Neuronal stem cell (in vitro differentiated cells): ENCODE measurements around the gene FSHR.

Experiments used
- DNase-seq: peaks from one replicate; pipeline ENCODE4 v3.0.0-alpha.2; 2013; ENCODE audit warnings: low spot score
- H2AFZ ChIP-seq: one replicate; pipeline ENCODE4 v1.6.1; 2013; ENCODE audit warnings: mild to moderate bottlenecking, low read length, inconsistent platforms
- H2AK5ac ChIP-seq: 2 replicates; pipeline ENCODE4 v1.6.1; 2013; ENCODE audit warnings: low read depth, mild to moderate bottlenecking, inconsistent platforms, low read length, moderate library complexity, mixed read lengths
- H2BK120ac ChIP-seq: 2 replicates; pipeline ENCODE4 v1.6.1; 2013; ENCODE audit warnings: low read depth, mild to moderate bottlenecking, inconsistent platforms, low read length, moderate library complexity, mixed read lengths
- H2BK12ac ChIP-seq: one replicate; pipeline ENCODE4 v1.6.1; 2013; ENCODE audit warnings: low read length, inconsistent platforms
- H2BK15ac ChIP-seq: 2 replicates; pipeline ENCODE4 v1.6.1; 2013; ENCODE audit warnings: mild to moderate bottlenecking, low read length, inconsistent platforms, mixed read lengths
- H2BK5ac ChIP-seq: one replicate; pipeline ENCODE4 v1.6.1; 2013; ENCODE audit warnings: inconsistent platforms, mild to moderate bottlenecking, low read length, moderate library complexity
- H3K14ac ChIP-seq: one replicate; pipeline ENCODE4 v1.6.1; 2013; ENCODE audit warnings: low read length, inconsistent platforms
- H3K18ac ChIP-seq: 2 replicates; pipeline ENCODE4 v1.6.1; 2013; ENCODE audit warnings: low read length, inconsistent platforms
- H3K23ac ChIP-seq: 2 replicates; pipeline ENCODE4 v1.6.1; 2013; ENCODE audit warnings: low read depth, mild to moderate bottlenecking, mixed read lengths, low read length, inconsistent platforms; ENCODE audit not compliant: poor library complexity
- H3K27ac ChIP-seq: replicated peaks from 3 replicates; pipeline ENCODE4 v1.5.1; 2013; ENCODE audit warnings: low read length, inconsistent platforms
- H3K27me3 ChIP-seq, 3 experiments: 2 replicates each; pipeline ENCODE4 v1.6.1; 2013; ENCODE audit warnings: low read length in 3 of 3, mild to moderate bottlenecking in 2 of 3, inconsistent platforms in 1 of 3, low read depth in 1 of 3, mixed read lengths in 1 of 3, moderate library complexity in 1 of 3; ENCODE audit not compliant: control insufficient read depth in 3 of 3, insufficient read depth in 3 of 3
- H3K36me3 ChIP-seq, 2 donors: replicated peaks in 1 of 2; 2 replicates each; pipeline ENCODE4 v1.6.1; 2013; ENCODE audit warnings: low read length in 2 of 2; ENCODE audit not compliant: control insufficient read depth in 2 of 2, insufficient read depth in 2 of 2
- H3K4ac ChIP-seq: 2 replicates; pipeline ENCODE4 v1.6.1; 2013; ENCODE audit warnings: inconsistent platforms, mild to moderate bottlenecking, low read length, moderate library complexity
- H3K4me1 ChIP-seq, 2 donors: 1 replicate in 1 of 2; 2 replicates in 1 of 2; pipeline ENCODE4 v1.6.1; 2013; ENCODE audit warnings: low read length in 2 of 2, low read depth in 1 of 2; ENCODE audit not compliant: control insufficient read depth in 2 of 2, insufficient read depth in 1 of 2
- H3K4me2 ChIP-seq: one replicate; pipeline ENCODE4 v1.6.1; 2013; ENCODE audit warnings: mild to moderate bottlenecking, low read length, inconsistent platforms; ENCODE audit not compliant: insufficient read depth, poor library complexity, severe bottlenecking
- H3K4me3 ChIP-seq, 2 donors: 2 replicates each; pipeline ENCODE4 v1.5.1; 2013; ENCODE audit warnings: low read length in 2 of 2, mild to moderate bottlenecking in 2 of 2, inconsistent platforms in 1 of 2, moderate library complexity in 1 of 2
- H3K79me1 ChIP-seq: one replicate; pipeline ENCODE4 v1.6.1; 2013; ENCODE audit warnings: low read depth, mild to moderate bottlenecking, inconsistent platforms, low read length, moderate library complexity
- H3K9ac ChIP-seq: one replicate; pipeline ENCODE4 v1.6.1; 2013; ENCODE audit warnings: mild to moderate bottlenecking, low read depth, low read length, inconsistent platforms; ENCODE audit not compliant: poor library complexity
- H3K9me3 ChIP-seq, 2 donors: replicated peaks in 1 of 2; 2 replicates each; pipeline versions ENCODE3 to v1.6.1; 2013; ENCODE audit warnings: low read length in 2 of 2, mild to moderate bottlenecking in 2 of 2, inconsistent platforms in 1 of 2, low read depth in 1 of 2, mixed read lengths in 1 of 2, moderate library complexity in 1 of 2; ENCODE audit not compliant: control insufficient read depth in 2 of 2, insufficient read depth in 1 of 2
- H4K8ac ChIP-seq: one replicate; pipeline ENCODE4 v1.6.1; 2013; ENCODE audit warnings: low read depth, mild to moderate bottlenecking, inconsistent platforms, low read length, moderate library complexity
- H4K91ac ChIP-seq: one replicate; pipeline ENCODE4 v1.6.1; 2013; ENCODE audit warnings: low read length, low read depth, mild to moderate bottlenecking, inconsistent platforms; ENCODE audit not compliant: poor library complexity
- WGBS, 2 donors: extraction: QIAGEN DNeasy Blood & Tissue Kit; methylation state at CpG; one replicate each; pipeline ENCODE4 v1.1.7; 2013; ENCODE audit warnings: missing lambda C conversion rate in 2 of 2, mixed read lengths in 1 of 2; ENCODE audit not compliant: insufficient read length in 2 of 2, insufficient replicate concordance in 1 of 2; ENCODE audit errors: extremely low coverage in 2 of 2; 5-methylcytosine and 5-hydroxymethylcytosine counted together

The FSHR gene

DNA sequence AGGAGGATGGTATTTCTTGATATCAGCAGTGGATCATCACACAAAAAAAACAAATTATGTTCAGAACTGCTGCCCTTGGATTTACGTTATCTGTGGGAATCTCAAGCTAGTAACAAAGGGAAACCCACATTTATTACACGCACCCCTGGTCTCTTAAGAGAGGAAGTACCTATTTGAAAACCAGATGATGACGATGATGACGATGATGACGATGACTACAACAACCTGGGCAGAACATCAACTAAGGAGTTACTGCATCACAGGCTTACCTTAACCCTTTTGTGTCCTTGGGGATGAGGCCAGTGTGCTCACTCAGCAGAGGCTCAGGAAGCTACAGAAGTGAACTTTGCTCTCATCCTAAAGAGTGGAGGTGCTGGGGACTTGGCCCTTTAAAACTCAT is 169.4 kb downstream of the FSHR start:
- DNase-seq: no peak
- H3K79me1 ChIP-seq: no peaks in the 10 kb centered on the region
- H3K4me3 ChIP-seq: no peak overlapping the region
- no peak overlapping the region for H2AFZ ChIP-seq
- peak overlapping the region; percentile 33 for H3K9ac ChIP-seq
- no peaks in the 10 kb centered on the region for H3K27me3 ChIP-seq
- H3K4ac ChIP-seq: no peak overlapping the region
- H2BK15ac ChIP-seq: no peak overlapping the region
- no peak overlapping the region for H2BK120ac ChIP-seq
- no peak overlapping the region for H2AK5ac ChIP-seq
- H3K27ac ChIP-seq: no peak overlapping the region
- no peak overlapping the region for H3K23ac ChIP-seq
- peaks cover 0 to 2% of the 10 kb centered on the region in 2 donors for H3K9me3 ChIP-seq
- H3K4me2 ChIP-seq: no peak overlapping the region
- no peak overlapping the region for H3K18ac ChIP-seq
- H4K91ac ChIP-seq: peak overlapping the region; percentile 35
- no peak overlapping the region for H2BK12ac ChIP-seq
- no peak overlapping the region for H2BK5ac ChIP-seq
- H4K8ac ChIP-seq: no peak overlapping the region
- H3K4me1 ChIP-seq: peaks cover 0 to 3% of the 10 kb centered on the region in 2 donors
- peak overlapping the region; percentile 47 for H3K14ac ChIP-seq
- H3K36me3 ChIP-seq: no peaks in the 10 kb centered on the region
- WGBS, 2 donors: no CpG with 5 or more reads among the region's 5 CpGs

DNA sequence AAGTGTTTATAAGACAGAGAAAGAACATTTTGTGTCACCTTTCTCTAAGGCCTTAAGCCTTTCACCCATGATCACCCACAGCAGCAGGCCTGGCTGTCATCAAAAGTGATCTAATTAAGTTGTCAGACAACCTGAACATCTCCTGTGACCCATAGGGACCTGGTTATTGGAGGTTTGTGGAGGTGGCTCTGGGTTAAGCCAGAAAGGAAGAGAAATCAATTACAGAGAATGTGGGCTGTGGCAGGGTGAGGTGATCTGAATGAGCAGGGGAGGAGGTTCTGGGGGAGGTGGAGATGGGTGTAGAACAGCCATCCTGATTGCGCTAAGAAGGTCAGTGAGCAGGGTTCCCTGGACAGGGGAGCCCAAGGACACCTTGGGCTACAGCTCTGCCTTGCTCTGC is 170.8 kb downstream of the FSHR start:
- no peaks in the 10 kb centered on the region for H3K27me3 ChIP-seq
- no peak overlapping the region for H3K4me2 ChIP-seq
- no peak overlapping the region for H3K4me3 ChIP-seq
- H2AK5ac ChIP-seq: no peak overlapping the region
- no peak overlapping the region for H2BK5ac ChIP-seq
- H3K27ac ChIP-seq: no peak overlapping the region
- H3K9ac ChIP-seq: no peak overlapping the region
- no peak overlapping the region for H4K91ac ChIP-seq
- H2BK120ac ChIP-seq: no peak overlapping the region
- no peak overlapping the region for H3K23ac ChIP-seq
- no peak overlapping the region for H4K8ac ChIP-seq
- peaks cover 0 to 3% of the 10 kb centered on the region in 2 donors for H3K4me1 ChIP-seq
- no peak overlapping the region for H3K4ac ChIP-seq
- H3K79me1 ChIP-seq: no peaks in the 10 kb centered on the region
- H2BK15ac ChIP-seq: no peak overlapping the region
- no peak overlapping the region for H2BK12ac ChIP-seq
- H3K9me3 ChIP-seq: peaks cover 0 to 2% of the 10 kb centered on the region in 2 donors
- no CpG with 5 or more reads among the region's 1 CpG for WGBS, 2 donors
- DNase-seq: no peak
- no peaks in the 10 kb centered on the region for H3K36me3 ChIP-seq
- no peak overlapping the region for H3K14ac ChIP-seq
- H2AFZ ChIP-seq: no peak overlapping the region
- no peak overlapping the region for H3K18ac ChIP-seq

DNA sequence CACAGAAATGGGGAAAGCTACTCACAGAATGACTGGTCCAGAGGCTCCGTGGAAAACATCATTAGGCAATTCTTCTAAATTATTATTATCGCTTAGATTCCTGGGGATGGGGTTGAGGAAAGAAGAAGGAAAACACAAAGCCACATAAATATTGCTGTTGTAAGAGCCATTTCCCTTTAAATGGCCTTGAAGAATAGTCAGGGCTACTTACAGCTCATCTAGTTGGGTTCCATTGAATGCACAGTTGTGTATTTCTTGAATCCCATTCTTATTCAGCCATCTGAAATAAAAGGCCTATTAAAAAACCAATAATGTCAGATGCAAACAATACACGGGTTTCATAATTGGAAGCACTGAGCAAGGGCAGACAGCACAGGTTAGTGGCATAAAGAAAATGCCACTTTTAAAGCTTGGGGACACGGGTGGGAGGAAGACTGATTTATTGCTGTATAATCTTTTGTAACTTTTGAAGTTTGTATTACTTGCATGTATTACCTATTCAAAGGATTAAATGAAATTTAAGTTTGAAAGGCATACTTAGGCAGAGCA is 171.4 kb downstream of the FSHR start:
- WGBS, 2 donors: no CpG with 5 or more reads among the region's 4 CpGs
- no peak overlapping the region for H4K91ac ChIP-seq
- H3K4ac ChIP-seq: no peak overlapping the region
- H2BK5ac ChIP-seq: no peak overlapping the region
- H3K79me1 ChIP-seq: no peaks in the 10 kb centered on the region
- no peak overlapping the region for H2AK5ac ChIP-seq
- no peak overlapping the region for H2BK15ac ChIP-seq
- no peaks in the 10 kb centered on the region for H3K36me3 ChIP-seq
- peaks cover 0 to 3% of the 10 kb centered on the region in 2 donors for H3K4me1 ChIP-seq
- H4K8ac ChIP-seq: no peak overlapping the region
- no peak overlapping the region for H3K27ac ChIP-seq
- no peak overlapping the region for H3K4me3 ChIP-seq
- H3K27me3 ChIP-seq: no peaks in the 10 kb centered on the region
- H3K18ac ChIP-seq: no peak overlapping the region
- no peak overlapping the region for H3K23ac ChIP-seq
- no peak overlapping the region for H3K14ac ChIP-seq
- H3K4me2 ChIP-seq: no peak overlapping the region
- H3K9ac ChIP-seq: no peak overlapping the region
- no peak for DNase-seq
- no peak overlapping the region for H2AFZ ChIP-seq
- H2BK120ac ChIP-seq: no peak overlapping the region
- no peak overlapping the region for H2BK12ac ChIP-seq
- peaks cover 0 to 2% of the 10 kb centered on the region in 2 donors for H3K9me3 ChIP-seq

DNA sequence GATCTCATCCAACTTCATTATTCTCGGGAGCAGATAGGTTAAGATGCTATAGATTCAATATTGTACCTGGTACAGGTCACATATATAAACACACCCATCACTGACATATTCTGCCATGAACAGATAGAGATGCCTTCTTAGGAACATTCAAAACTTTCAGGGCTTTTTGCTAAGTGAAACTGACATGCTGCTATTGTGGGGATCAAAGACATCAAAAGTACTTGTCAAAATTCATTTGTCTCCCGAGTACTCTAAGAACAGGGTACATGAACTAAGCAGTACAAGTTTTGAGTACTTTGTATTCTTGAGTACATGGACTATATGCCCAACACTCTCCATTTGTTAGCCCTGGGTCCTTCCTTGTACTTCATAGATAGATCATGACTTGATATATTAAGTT is 173.5 kb downstream of the FSHR start:
- Histone ChIP-seq H4K8ac (no peak overlapping the region), H2AK5ac (no peak overlapping the region), H3K18ac (no peak overlapping the region), H2BK12ac (no peak overlapping the region), H3K36me3 (no peaks in the 10 kb centered on the region), H3K27me3 (no peaks in the 10 kb centered on the region), H3K4me2 (no peak overlapping the region), H2BK120ac (no peak overlapping the region), H3K4ac (no peak overlapping the region), H3K23ac (no peak overlapping the region), H4K91ac (no peak overlapping the region), H2AFZ (no peak overlapping the region), H3K79me1 (no peaks in the 10 kb centered on the region), H3K14ac (no peak overlapping the region), H3K9ac (no peak overlapping the region), H3K4me3 (no peak overlapping the region), H3K4me1 (peaks cover 0 to 3% of the 10 kb centered on the region in 2 donors), H2BK5ac (no peak overlapping the region), H3K9me3 (peaks cover 0 to 2% of the 10 kb centered on the region in 2 donors), H2BK15ac (no peak overlapping the region), H3K27ac (no peak overlapping the region)
- WGBS, 2 donors: no CpG with 5 or more reads among the region's 2 CpGs
- no peak for DNase-seq
